IPS DF 4.7 (cell line): ENCODE measurements around the gene NAV2.

Experiments
- DNase-seq: peaks from one replicate; pipeline ENCODE4 v3.0.0-alpha.2; 2013; ENCODE audit warnings: low spot score; ENCODE audit errors: extremely low read depth

Gene NAV2

DNA sequence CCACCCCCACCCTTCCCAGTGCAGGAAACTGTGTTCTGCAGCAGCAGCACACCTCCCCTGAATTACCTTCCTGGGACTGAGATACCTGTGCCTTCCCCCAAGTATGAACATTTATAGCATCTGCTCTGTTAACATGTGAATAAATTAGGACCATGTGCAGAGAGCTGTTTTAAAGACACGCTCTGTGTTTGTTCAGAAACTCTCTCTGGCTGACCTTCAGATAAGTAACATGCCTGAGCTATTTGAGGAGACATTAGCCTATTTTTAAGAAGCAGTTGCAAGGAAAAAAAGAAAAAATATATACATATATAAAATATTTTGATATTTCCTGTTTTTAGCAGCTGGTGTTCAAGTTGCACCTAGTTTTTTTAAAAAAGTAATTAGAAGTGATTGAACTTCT is 5.4 kb downstream of the NAV2 start:
- no peak for DNase-seq

- DNase-seq, result no peak
Measured at GRCh38 chr11:19718951-19719350, 6.3 kb downstream of the NAV2 start.

DNA sequence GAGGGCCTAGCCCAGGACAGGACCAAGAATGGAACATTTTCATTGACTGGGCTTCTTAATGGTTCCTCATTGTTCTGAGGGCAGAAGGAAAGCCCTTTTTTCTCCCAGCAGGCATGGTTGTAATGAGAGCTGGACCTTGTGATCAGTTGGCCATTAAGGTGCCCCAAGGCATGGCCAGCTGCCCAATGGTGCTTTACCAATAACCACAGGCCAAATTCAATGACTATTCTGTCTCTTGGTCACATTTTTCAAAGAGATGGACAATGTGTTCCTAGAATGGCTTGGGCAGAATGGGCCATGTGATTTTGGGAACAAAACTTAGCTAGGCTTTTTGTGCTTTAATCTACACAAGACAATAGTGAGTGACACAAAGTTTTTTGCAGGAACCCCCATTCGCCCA is 7.3 kb downstream of the NAV2 start:
- DNase-seq, result no peak

DNA sequence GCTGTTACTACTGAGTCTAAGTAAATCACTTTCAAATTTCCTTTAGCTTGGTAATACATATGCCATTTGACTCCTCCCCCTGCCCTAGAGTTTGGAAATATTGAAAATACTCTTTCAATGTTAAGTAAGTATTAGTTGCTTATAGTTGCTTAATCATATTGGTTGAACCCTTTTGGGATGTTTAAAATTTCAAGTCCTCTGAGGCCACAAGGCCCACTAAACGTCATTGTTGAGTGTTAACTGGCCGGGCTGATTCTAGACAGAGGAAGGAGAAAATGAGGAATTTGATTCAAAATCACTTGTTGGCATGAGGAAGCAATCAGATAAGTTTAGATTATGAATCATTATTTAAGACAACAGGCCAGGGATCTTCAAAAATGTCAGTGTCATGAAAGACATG is 8.5 kb downstream of the NAV2 start:
- no peak for DNase-seq

DNA sequence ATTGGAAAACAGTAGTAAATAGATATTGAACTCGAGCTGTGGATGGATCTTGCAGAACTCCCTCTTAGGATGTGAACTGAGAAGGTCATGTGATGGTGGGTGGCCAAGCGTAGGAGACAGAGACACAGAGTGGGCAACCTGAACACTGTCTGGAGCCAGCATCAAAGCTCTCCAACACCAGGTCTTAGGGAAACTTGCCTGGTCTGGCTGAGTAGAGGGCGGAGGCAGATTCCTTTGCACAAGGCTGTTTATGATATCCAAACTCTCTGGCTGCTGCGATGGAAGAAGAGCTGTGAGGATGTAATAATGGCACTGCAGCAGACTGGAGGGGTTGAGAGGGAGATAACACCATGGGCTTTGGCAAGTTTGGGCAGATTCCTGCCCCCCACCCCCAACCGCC is 10.1 kb downstream of the NAV2 start:
- DNase-seq, result no peak

GRCh38 chr11:19723572-19724342 is 11.1 kb downstream of the NAV2 start:
- DNase-seq, result no peak

DNA sequence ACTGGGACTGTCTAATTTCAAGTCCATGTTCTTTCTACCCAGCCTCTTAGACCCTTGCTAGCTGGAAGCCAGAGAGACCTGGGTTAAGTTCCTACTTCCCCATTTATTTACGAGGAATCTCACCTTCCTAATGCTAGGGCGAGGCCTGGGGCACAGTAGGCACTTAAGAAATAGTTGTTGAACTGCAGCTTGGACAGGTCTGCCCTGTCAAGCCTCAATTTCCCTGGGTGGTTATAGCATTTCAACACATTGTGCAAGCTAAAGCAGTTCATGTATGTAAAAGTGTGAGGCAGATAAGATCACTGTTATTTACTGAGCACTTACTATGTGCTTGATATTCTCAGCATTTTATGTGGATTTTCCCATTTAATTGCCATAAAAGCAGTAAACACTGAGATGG is 12.1 kb downstream of the NAV2 start:
- no peak for DNase-seq

GRCh38 chr11:19725379-19726079 is 12.9 kb downstream of the NAV2 start:
- DNase-seq, result no peak

DNA sequence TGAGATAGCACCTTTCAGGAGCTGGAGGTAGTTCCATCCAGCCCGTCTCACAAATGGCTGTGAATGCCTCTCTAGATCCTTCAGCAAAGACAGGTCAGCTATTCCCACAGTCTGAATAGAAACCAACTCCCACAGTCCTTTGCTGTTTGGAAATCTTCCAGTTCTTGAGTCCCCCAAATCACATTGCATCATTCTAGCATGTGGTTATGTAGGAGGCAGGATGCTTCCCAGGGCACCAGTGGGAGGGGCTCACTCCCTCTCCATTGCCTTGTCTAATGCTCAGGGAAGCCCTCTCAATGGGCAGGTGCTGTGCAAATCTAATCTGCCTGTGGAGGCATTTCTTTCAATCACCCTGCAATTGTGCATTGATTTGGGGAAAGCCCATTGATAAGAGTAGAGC is 14.6 kb downstream of the NAV2 start:
- DNase-seq, result no peak

GRCh38 chr11:19728436-19728835 is 15.8 kb downstream of the NAV2 start:
- no peak for DNase-seq

DNA sequence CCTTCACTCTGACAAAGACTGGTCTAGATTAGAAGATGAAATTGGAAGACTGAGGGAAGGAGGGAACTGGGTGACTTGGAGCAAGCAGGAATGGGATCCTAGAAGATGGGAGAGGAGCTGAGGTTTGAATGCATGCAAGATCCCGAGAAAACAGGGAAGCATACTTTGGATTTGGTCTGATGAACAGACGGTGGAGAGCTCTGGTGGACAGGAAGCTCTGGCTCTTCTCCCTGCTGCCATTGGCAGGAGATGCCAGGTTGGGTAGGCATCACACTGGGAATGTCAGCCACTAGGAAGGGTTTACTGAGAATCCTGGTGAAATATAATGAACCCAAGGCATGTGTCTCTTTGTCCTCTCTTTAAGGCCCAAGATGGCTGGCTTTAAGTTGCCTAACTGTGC is 16.5 kb downstream of the NAV2 start:
- no peak for DNase-seq

- no peak for DNase-seq
Measured at GRCh38 chr11:19730373-19730772, 17.7 kb downstream of the NAV2 start.

- DNase-seq, result no peak
Measured at GRCh38 chr11:19734171-19734570, 21.5 kb downstream of the NAV2 start.

- no peak for DNase-seq
Measured at GRCh38 chr11:19735157-19735908, 22.7 kb downstream of the NAV2 start.

DNA sequence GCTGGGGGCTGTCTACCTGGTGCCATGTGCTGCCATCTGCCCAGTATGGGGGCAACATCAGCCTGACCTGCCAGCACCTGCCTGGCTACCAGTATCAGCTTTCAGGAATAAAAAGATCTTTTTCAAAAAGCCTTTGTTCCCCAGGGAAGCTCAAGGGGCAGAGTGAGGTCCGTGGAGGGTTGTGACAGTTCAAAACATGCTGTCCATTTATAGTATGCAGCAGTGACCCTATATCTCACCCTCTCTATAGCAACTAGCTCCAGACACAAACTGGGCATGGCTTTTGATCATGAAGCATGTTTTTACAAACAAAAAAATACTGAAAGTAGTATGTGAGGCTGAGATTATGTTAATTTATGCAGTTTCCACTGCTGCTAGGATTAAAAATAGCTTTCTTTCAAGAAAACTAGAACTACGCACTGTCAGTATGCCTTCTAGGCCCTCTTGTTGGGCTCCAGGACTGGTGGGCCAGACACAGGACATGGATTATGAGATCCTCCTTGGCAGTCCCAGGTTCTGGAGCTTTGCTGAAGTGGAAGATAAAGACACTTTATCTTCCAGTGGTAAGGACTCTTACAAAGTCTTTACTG is 23.4 kb downstream of the NAV2 start:
- no peak for DNase-seq

DNA sequence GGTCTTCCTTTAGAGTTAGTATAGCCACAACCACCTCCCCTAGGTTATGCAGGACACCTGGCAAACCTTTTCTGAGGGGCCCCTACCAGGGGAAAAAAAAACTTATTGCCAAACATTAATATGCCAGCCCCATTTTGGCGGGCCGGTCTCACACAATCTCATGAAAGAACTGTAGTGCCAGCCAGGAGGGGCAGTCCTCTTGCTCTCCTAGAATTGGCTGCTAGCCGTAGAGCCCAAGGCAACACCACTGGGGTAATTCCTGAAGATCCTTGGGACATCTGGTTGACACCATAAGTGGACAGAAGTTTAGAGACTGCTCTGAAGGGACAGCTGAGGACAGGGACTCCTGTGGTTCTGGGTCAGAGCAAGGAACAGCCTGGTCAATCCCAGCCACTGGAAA is 24.2 kb downstream of the NAV2 start:
- DNase-seq, result no peak

DNA sequence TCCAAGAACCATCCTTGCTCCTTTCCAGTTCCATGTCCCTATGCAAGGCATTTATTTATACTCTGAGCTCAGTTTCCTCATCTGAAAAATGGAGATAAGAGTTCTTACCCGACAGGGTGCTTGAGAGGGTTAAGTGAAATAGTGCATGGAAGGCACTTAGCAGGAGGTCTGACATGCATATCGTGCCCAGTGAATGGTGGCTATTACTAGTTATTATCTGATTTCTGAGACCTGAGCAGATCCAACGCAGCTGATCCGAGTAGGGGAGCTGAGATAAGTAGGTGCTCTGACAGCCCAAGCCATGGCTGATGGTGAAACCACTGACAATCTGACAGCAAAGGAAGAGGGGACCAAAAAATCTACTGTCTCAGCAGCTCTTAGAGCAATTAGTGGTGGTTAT is 24.9 kb downstream of the NAV2 start:
- no peak for DNase-seq

GRCh38 chr11:19738124-19738523 is 25.5 kb downstream of the NAV2 start:
- DNase-seq, result no peak

DNA sequence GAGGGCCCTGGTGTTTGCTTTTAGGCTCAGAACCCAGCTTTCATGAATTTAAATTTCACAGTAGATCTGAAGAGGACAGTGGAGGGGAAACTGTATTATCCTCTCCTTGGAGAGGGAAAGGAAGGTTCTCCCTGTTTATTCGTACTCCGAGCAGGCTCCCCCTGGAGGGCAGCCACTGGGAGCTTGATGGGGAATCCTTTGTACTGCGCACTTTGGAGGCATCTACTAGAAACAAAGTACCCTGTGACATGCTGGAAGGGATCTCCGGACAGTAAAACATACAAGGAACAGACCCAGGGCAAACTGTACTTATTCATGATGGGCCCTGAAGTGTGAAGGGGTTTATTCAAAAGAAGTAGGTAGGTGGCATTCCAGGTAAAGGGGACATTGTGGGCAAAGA is 27.2 kb downstream of the NAV2 start:
- DNase-seq, result no peak

DNA sequence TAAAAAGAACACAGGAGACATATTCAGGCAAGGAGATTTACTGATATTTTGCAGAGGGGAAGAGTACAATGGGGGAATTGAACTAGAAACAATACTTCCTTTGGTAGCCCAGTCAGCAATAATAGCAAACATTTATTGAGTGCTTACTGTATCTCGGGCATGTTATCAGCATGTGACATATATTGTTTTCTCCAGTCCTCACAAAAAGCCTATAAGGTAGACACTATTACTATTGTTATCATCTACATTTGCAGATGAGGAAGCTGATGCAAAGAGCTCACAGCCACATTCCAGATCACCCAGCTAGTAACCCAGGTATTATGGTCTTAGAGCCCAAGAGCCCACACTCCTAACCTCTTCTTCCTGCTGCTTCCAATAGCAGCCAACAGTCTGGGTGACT is 27.9 kb downstream of the NAV2 start:
- no peak for DNase-seq

- peak; percentile 66 for DNase-seq
Measured at GRCh38 chr11:19742588-19743292, 30.1 kb downstream of the NAV2 start.
